Left kidney (tissue), 2 donors: ENCODE results near the gene LPP. TPM values are rescaled to one million over a fixed set of nuclear protein-coding genes. Genes with fewer than 3 reads are reported as not detected.

ENCODE experiments used
- DNase-seq: peaks from one replicate; pipeline ENCODE4 v3.0.0-alpha.2; 2013
- polyA plus RNA-seq: library from polyadenylated mRNA; unstranded; fragments of 120-200 nt; gene quantifications from one replicate; pipeline ENCODE4 v1.2.1, GENCODE V29; 2013; ENCODE audit not compliant: insufficient read length

The LPP gene
- polyA plus RNA-seq, 1 donor: 32.9 TPM

DNA sequence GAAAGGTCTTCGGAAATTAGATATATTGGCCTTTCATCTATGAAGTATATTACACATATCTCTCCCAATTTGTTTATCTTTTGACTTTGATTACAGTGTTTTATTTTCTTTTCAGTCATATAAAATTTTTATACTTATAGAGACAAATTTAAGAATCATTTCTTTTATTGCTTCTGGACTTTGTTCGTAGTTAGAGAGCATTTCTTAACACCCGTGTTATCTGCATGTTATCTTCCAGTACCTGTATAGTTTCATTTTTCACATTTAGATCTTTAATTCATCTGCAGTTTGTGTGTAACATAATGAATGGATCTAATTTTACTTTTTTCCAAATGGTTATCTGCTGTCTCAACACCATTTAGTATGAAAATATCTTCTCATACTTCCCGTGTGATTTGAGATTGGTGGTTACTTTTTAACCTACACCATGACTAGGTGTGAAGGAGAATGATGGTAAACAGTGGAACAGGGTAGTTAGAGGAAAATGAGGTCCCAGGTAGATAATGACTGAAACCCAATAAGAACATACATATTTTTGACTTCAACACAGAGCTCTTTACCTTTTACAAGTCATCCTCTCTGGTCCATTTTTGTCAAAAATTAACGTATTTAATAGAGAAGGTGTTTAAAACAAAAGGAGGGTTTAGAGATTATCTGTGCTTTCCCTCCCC, 99.3 kb downstream of the LPP start:
- no peak for DNase-seq

DNA sequence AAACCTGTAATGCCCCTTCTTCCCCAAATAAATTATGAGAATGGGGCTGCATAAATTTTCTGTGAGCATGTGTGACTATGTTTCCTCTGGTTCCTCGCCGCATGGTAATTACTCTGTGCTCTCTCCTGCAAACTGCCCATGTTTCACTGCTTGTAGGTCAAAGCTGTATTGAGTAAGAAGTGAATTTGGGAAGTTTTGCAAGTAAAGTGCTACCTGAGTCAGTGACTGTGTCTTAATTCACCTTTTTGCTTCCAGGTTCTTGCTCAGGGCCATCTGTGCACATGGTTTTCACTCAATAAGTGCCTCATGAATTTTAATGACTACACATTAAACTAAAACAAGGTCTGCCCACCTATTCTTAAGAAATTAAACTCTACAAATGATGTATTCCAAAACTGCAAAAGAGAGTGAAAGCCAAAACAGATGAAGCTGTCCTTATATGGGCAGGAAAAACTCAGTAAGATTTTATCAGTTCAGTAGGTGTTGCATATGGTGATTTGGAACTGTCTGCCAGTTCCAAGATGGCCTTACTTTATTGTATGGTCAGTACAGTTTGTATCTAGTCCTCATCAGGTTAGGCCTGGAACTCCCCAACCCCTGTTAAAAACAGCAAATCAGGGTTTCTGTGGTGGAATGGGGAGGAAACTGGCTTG, 100.0 kb downstream of the LPP start:
- no peak for DNase-seq

- DNase-seq: no peak
Observed at GRCh38 chr3:188254520-188255070, 100.6 kb downstream of the LPP start.

DNA sequence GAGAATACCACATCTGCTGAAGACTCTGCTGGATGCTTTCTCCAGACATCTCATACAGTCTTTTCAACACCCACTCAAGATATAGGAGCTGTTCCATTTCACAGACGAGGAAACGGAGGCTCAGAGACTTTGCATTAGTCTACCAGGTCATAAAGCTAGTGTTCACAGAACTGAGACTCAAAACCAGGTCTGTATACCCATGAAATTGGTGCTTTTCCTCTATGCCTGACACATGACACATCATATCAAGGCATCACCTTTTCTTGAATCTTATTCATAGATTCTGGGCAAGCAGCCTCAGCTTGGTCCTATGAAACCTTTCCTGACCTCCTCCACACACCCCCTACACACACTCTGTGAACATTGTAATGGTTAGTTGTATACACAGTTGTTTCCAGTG, 101.2 kb downstream of the LPP start:
- no peak for DNase-seq

DNA sequence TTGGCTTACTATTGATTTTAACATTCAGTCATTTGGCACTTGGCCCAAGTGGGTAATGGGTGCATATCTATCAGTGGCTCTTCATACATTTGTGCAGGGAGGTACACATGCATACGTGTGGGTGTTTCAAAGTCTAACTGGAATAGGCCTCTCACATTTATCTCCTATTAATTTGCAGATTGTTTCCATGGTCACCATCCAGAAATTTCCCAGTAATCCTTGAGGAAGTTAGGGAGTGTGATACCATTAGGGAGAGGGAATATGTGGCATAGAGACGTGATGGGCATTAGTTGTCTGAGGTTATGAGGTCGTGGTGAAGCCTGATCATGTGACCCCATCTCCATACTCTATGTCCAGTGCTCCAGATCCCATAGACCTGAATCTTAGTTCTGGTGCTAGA, 102.8 kb downstream of the LPP start:
- no peak for DNase-seq

- DNase-seq: no peak
Observed at GRCh38 chr3:188257384-188258026, 103.5 kb downstream of the LPP start.

DNA sequence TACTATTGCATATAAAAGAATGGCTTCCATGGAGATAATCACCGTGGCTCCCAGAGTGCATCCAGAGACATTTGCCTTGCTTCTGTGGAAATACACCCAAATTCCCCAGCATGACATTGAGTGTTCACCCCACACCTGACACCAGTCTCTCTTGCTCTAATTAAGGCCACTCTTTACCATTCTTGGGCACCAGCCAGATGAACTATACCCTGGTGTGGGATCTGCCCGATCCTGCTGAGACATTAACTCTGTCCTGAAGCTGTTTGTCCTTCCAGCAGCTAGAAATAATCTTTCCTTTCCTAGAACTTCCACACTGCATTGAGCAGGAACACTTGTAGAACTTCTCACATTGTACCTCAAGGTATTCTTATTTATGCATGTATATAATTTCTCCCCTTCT, 105.2 kb downstream of the LPP start:
- no peak for DNase-seq

DNA sequence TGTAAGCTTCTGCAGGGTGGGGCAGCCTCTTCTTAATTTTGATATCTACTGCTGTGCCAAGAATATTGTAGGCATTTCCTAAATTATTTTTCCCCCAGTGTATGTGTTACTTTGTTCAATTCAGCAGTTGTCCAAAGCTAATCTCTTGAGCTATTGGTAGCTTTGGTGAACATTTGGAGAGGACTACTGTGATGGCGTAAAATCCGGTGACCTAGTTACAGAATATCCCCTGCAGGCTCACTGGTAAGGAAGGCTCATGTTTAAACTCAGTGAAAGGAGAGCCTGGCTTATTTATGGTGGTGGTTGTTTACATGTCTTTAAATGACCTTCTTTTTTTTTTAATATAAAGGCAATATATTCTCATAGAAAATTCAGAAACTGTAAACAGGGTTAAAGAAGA, 105.6 kb downstream of the LPP start:
- DNase-seq: no peak

- no peak for DNase-seq
Observed at GRCh38 chr3:188261011-188261410, 107.1 kb downstream of the LPP start.

DNA sequence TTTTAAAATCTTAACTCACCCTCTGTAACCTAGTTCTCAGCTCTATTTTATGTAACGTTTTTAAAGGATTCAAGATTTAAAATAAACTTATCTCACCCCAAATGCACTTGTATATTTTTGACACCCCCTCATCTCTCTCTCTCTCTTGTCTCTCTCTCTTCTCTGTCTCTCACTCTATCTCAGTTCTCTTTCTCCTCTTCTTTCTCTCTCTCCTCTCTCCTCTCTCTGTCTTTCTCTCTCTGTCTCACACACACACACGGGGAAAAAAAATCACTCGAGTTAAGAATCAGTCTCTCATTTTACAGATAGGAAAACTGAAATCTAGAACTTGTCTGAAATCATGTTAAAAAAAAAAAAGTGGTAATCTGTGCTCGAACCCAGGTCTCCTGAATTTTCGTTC, 108.5 kb downstream of the LPP start:
- DNase-seq: no peak

DNA sequence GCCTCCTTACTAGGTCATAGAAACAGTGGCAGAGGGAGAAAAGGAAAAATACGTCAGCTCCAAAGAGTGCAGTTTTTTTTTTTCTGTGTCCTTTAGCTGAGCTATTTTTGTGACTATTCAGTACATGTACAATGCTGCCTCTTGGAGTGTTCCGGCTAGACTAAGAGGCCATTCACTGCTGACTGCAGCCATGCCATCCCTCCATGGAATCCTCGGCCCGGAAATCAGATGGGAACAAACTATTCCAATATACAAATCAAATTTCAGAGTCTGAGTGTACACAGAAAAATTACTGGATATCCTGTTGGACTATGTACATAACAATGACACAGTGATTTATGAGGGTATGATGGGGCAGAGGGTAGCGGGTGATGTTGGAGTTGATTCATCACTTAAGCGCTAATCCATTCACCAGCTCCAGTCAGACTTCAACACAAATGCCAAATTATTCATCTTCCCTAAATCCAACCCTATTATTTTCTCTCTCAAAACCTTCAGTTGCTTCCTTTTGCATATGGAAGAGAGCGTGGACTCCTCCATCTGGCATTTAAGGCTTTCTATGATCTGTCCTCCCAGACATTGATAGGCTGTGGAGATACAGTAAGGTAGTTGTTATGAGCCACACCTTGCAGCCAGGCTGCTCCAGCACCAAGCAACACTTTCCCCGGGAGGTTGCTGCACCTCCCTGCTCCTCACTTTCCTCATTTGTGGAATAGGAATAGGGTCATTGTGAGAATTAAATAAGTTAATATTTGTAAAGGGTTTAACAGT, 109.1 kb downstream of the LPP start:
- no peak for DNase-seq

GRCh38 chr3:188264226-188265207, 110.6 kb downstream of the LPP start:
- no peak for DNase-seq

DNA sequence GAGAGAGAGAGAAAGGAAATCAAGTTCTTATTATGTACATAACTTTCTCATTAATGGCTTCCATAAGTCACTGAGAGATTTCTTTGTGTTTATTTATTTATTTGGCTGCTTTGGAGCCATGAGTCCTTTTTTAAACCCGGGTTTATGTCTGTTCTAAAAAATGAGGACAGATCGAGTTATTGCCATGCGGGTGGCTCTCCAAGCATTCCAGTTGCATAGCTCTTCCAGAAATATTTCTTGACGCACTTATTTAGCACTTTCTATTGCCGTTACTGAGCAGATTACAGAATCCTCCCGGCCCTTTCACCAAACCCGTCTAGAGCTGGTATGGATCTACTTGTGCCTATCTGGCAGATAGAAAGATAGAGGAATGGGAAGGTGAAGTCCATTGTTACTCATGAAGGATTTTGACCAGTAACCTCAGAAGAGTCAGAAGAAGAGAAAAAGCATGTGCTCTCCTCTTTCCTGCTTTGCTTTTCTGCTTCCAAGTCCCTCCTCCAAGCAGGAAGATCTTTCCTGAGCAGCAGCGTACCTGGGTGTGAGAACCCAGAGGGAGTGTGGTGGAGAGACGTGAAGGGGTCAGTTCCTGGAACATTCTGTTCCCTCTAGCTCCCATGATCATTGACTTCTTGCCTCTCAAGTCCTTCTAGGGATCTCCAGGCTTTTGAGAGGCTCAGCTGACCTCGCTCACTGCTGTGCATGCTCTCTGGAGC, 112.8 kb downstream of the LPP start:
- no peak for DNase-seq

- DNase-seq: no peak
Observed at GRCh38 chr3:188267790-188268335, 113.9 kb downstream of the LPP start.

- DNase-seq: no peak
Observed at GRCh38 chr3:188268336-188268735, 114.4 kb downstream of the LPP start.

DNA sequence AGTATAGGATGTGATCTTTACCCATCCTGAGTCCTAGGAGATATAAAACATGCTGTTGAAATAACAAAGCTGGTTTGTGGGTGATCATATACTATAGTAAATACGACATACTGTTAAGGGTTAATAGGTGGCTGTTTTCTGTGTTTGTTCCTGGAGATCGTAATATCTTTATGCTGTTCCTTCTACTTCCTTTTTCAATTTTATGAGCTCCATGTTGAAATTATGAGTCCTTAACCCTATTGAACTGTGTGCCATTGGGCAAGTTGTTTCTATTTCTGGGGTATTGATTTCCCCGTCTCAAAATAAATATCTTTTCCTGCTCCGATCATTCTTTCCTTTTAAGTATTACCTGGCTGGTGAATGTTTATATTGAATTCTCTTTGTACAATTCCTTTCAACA, 115.1 kb downstream of the LPP start:
- no peak for DNase-seq

DNA sequence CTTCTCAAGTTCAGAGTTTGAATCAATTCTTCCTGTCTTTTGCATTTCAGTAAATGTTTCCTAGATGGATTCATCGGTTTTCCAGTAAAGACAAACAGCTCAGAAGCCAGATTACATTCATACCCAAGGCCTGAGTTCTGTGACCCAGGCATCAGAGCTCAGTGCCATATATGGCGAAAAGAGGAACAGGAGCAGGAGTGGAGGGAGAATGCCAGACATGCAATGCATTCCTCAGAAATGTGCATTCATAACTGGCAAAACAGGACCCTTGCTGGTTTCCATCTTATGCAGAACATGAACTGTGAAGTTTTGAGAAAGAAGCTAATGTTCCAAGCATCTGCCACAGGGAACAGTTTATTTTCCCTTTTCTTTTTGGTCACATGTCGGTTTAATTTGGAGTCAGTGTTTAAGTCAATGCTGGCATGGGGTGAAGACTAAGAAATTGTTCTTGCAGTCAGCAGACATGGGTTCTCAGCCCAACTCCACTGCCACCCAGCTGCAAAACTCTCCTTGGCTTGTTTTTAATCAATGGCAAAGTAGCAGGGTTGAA, 116.5 kb downstream of the LPP start:
- DNase-seq: no peak

GRCh38 chr3:188271226-188271914, 117.4 kb downstream of the LPP start:
- DNase-seq: no peak
